ENCODE results near the gene ST3GAL4.

DNA sequence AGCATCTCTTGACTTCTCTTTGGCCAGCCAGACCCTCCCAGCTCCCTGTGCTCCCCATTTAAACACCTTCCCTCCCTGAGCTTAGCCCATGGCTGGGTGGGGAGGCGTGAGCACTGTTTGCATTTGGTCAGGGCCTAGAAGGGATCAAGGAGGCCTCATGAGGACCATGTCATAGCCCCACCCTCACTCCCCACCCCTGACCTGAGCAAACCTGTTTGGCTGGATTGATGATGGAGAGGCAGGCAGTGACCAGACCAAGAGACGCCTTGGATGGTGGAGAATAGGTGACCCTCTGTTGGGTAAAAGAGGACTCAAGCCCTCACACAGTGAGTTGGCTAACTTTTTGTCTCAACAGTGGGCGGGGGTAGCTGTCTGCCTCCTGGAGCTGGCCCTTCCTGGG is 49.9 kb downstream of the ST3GAL4 start:
- no peak for TF ChIP-seq CTCF (IDR thresholded peaks at IDR 0.05)
- TF ChIP-seq POLR2A (IDR thresholded peaks at IDR 0.05) = no peak
- TF ChIP-seq EP300 (IDR thresholded peaks at IDR 0.05) = no peak
